Activated CD4-positive, alpha-beta T cell treated with anti-CD3 and anti-CD28 coated beads, Interleukin-2, amount 50 U/mL, for 48 hours (primary cell): ENCODE results near the gene SBF2.
"Not testable (repeated sequence)": the region's sequence is repeated elsewhere in the genome, so short reads cannot be mapped to it uniquely, and the experiment has no call there.

ENCODE experiments used
- DNase-seq, 2 experiments: peaks; one replicate each; pipeline ENCODE4 v3.0.0-alpha.2; 2020

SBF2 gene

GRCh38 chr11:9941991-9942390 lies 352.0 kb downstream of the SBF2 start:
- no peak for DNase-seq

DNA sequence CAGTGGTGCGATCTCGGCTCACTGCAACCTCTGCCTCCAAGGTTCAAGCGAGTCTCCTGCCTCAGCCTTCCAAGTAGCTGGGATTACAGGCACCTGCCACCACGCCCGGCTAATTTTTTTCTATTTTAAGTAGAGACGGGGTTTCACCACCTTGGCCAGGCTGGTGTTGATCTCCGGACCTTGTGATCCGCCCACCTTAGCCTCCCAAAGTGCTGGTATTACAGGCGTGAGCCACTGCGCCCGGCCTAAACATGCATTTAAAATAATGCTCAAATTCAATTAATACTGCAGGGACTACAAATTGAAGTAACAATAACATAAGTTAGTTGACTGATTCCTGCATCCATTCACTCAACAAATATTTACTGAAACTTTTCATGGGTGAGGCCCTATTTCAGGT lies 354.9 kb downstream of the SBF2 start:
- not testable (repeated sequence) for DNase-seq

DNA sequence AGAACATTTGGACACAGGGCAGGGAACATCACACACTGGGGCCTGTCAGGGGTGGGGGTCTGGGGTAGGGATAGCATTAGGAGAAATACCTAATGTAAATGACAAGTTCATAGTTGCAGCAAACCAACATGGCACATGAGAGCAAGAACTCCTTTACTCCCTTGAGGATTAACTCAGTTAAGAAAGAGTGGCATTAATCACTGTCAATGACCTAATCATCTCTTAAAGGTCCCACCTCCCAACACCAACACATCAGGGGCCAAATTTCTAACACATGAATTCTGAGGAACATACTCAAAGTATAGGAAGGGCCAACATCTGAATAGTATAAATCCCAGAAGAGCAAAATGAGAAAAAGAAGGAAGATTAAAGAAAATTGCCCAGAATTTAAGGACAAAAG lies 357.3 kb downstream of the SBF2 start:
- DNase-seq: no peak

DNA sequence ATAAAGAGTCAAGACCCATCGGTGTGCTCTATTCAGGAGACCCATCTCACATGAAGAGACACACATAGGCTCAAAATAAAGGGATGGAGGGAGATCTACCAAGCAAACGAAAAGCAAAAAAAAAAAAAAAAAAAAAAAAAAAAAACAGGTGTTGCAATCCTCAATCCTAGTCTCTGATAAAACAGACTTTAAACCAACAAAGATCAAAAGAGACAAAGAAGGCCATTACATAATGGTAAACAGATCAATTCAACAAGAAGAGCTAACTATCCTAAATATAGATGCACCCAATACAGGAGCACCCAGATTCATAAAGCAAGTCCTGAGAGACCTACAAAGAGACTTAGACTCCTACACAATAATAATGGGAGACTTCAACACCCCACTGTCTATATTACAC lies 361.2 kb downstream of the SBF2 start:
- DNase-seq: not testable (repeated sequence)

- DNase-seq: not testable (repeated sequence)
These were observed 363.3 kb downstream of the SBF2 start for GRCh38 chr11:9930562-9931331.

DNA sequence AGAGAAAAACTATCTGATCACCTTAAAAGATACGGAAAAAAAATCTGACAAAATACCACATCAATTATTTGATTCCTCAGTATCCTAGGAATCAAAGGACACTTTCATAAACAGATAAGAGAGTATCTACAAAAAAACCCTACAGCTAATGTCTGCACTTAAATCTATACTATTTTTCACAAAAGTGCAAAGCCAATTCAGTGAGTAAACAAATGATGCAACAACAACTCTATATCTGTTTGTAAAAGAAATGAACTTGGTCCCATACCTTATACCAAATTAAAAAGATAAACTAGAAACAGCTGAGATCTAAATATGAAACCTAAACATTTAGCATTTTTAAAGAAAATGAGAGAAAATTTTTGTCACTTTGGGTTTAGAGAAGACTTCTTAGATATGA lies 366.3 kb downstream of the SBF2 start:
- DNase-seq: no peak

DNA sequence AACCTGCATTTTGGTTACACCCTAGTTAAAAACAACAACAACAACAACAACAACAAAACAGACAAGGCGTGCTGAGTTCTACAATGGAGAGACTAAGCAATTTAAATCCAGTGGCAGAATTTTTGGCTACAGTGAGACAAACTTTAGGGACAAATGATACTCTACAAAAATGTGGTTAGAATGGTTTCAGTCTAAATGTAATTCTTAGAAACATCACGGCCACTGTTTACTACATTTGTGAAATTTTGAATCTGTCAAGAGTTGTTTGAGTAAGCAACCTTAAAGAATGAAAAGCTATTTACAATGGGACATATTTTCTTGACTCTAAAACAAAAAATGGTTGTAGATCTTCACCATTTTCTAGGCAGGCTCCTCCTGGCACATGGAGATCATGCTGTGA lies 370.7 kb downstream of the SBF2 start:
- no peak for DNase-seq

GRCh38 chr11:9922806-9923205 lies 371.2 kb downstream of the SBF2 start:
- no peak for DNase-seq

- DNase-seq: no peak
These were observed 377.5 kb downstream of the SBF2 start for GRCh38 chr11:9916480-9916879.

- DNase-seq: no peak
These were observed 380.0 kb downstream of the SBF2 start for GRCh38 chr11:9914064-9914463.

DNA sequence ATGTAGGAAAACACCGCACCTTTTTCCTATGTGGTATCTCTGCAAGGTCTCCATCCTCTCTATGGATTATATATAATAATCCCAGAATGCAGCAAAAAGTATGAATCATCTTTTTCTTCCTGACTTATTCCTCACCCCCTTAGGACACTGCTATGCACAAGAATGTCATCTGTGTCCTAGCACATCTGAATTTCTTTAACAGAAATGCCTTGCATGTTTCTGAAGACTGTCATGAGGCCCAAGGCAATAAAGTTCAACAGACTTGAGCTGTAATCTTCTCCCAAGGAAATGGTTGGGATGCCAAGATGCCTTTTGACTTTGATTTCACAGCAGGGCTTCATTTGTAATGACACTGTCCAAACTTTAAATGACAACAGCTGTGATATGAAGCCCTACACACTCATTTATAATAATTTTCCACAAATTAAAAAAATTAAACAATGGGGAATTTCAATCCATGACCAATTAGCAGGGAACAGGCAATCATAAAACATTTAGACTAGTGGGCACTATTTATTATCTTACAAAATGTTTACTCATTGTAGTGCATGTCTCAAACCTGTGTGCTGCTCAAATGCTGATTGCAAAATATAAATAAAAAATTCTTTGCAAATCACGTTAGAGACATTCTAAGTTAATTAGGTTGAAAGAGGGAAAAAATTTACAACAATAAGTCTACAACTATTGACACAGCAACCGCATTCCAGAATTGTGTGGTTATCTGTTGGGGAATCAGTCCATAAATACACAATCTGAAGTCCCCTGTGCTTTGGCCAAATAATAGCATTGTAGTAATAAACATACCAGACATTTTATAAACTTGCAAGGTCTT lies 387.8 kb downstream of the SBF2 start:
- DNase-seq: no peak

DNA sequence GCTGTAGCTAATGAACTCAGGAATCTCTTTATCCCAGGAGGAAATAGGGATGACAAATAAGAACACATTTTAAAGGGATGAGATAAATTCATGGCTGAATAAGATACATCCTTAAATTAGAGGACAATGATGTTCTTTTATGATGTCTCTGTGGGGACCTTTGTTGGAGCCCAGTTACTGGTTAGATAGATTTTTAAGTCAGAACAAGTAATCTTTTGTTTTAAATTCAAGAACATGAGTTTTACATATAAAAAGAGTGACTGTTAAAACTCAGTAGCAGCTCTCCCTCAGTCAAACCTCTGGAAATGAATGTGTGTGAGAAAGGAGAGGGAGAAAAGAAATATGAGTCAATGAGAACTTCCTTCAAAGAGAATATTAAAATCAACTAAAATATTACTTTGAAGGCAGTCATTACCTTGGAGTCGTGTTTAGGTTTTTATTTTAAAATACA lies 388.5 kb downstream of the SBF2 start:
- DNase-seq: no peak

DNA sequence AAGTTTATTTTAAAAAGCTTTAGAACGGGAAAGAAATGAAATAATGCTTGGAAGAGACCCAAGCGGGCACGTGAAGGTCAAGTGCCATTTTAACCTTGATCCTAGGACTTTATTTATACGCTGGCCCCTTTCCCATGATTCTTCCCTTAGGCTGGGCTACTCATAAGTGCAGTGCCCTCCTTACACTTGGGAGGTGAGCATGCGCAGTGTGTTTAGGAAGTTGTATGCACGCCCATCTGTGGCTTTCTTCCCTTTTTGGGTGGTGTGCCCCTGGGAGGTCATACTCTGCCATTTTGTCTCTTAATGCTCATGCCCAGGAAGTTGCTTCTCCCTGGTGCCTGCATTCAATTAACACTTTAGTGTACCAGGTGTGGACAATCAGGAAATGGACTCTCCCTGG lies 390.4 kb downstream of the SBF2 start:
- DNase-seq: no peak

DNA sequence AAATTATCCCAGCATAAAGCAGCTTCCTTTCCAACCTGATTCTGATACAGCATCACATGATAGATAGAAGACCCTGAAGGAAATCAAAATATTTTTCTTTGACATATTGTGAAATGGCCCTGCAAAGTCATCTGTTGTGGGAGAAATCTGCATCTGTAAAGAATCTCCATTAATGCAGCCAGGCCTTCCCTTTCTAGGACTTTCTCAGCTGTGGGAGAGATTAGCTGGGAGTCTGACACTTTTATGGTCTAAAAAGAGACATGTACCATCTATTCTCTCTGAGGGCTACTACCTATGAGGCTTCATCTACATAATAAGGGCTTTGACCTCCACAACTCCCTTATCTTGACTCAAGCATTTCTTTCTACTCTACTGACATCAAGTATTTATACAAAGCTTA lies 392.1 kb downstream of the SBF2 start:
- DNase-seq: no peak

DNA sequence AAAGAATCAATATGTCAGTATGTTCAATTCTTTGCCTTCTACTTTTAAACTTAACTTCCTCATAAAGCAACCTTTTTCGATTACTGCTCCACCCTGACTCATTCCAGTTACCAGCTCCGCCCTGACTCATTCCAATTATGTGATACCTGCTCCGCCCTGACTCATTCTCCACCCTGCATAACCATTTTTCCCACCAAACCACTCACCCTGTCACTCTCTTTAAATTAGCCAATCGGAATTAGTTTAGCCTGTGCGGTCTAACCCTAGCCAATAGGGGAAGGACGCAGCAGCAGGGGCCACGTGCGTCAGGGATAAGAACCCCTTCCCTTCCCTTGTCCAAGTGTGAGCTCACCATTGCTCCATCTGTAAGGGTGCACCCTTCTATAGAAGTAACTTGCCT lies 393.8 kb downstream of the SBF2 start:
- peak in 1 of 2 experiments; percentile 7 for DNase-seq

GRCh38 chr11:9899676-9900075 lies 394.3 kb downstream of the SBF2 start:
- DNase-seq: no peak

DNA sequence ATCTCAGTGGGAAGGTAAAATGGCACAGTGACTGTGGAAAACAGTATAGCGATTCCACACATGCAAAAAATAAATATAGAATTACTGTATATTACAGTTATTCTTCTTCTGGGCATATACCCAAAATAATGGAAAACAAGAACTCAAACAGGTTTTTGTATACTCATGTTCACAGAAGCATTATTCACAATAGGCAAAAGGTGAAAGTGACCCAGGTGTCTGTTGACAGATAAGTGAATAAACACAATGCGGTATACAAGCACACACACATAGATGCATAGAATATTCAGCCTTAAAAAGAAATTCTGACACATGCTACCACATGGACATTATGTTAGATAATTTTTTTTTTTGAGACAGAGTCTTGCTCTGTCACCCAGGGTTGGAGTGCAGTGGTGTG lies 397.1 kb downstream of the SBF2 start:
- DNase-seq: no peak

DNA sequence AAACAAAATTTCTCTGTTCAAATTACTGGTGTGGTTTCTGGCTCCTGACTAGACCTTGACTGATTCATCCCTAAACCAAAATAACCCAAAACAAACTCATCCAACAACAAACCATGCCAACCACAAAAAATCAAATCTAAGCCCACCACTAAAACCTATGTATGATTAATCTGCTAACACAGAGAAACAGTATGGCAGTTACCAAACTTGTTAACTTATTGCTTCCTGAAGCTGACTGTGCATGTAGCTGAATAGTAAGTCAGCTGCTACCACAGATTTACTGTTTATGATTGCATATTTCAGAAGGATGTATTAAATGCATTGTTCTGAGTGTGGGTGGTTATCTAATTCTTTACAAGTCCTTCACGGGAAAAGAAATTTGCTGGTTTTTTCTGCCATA lies 399.0 kb downstream of the SBF2 start:
- DNase-seq: no peak

GRCh38 chr11:9893474-9893873 lies 400.5 kb downstream of the SBF2 start:
- DNase-seq: no peak

GRCh38 chr11:9888938-9889337 lies 405.1 kb downstream of the SBF2 start:
- no peak for DNase-seq

DNA sequence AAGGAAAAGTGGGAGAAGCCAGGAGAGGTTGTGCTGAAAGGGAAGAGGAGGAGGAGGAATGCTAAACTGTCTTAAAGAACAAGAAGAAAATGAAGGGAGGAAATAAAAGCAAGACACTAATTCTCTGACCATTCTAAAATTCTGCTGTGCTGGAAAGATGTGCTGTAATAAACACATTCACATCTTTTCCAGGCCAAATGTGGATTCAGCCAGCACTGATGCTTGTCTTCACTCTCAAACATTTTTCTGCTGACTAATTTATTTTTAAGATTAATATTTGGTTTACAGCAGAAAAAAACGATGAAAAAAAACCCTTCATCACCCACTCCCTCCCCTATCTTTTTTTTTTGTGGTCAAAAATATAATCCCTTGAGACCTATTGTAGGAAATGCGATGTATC lies 406.5 kb downstream of the SBF2 start:
- no peak for DNase-seq

- no peak for DNase-seq
These were observed 407.4 kb downstream of the SBF2 start for GRCh38 chr11:9886595-9886994.

- no peak for DNase-seq
These were observed 409.4 kb downstream of the SBF2 start for GRCh38 chr11:9884601-9885000.

DNA sequence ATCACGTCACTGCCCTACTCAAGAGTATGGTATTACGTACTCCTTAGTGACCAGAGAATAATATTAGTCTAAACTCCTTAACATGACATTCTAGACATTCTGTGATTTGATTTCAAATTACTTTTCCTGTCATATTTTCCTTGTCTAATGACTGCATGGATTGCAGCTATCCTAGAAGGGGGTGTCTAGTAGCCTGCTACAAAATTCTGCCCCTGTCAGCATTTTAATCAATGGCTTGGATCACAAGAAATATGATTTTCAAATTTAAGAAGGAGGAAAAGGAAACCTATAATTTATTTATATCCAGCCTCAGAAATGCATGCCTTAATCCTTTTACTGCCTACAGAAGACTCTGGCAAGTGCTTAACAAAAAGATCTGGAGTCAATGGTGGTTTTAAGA lies 413.4 kb downstream of the SBF2 start:
- DNase-seq: no peak
